Spleen (tissue), 11 donors: ENCODE results near the gene ANO2. TPM values are rescaled to one million over a fixed set of nuclear protein-coding genes. Genes with fewer than 3 reads are reported as not detected.

Experiments used
- DNase-seq: peaks from one replicate; pipeline ENCODE4 v3.0.0-alpha.2; 2020
- H3K27ac ChIP-seq, 8 donors: fragments of 200-600 bp; sonication (generic) in 7 of 8; 1 replicate in 4 of 8; 2 replicates in 4 of 8; pipeline versions ENCODE4 v1.5.0 to v1.8.0; 2016 to 2021; ENCODE audit warnings: inconsistent platforms in 4 of 8, mild to moderate bottlenecking in 4 of 8, moderate library complexity in 1 of 8
- H3K27me3 ChIP-seq, 7 donors: fragments of 200-600 bp; sonication (generic) in 6 of 7; replicated peaks in 1 of 7; 1 replicate in 4 of 7; 2 replicates in 3 of 7; pipeline versions ENCODE4 v1.5.0 to v1.8.0; 2016 to 2021; ENCODE audit warnings: inconsistent platforms in 3 of 7, mild to moderate bottlenecking in 1 of 7
- H3K36me3 ChIP-seq, 6 donors: fragments of 200-600 bp; sonication (generic) in 5 of 6; 1 replicate in 4 of 6; 2 replicates in 2 of 6; pipeline versions ENCODE4 v1.5.0 to v1.8.0; 2016 to 2021; ENCODE audit warnings: inconsistent platforms in 2 of 6
- H3K4me1 ChIP-seq, 6 donors: fragments of 200-600 bp; sonication (generic) in 5 of 6; 1 replicate in 3 of 6; 2 replicates in 3 of 6; pipeline versions ENCODE4 v1.5.0 to v1.8.0; 2016 to 2021; ENCODE audit warnings: inconsistent platforms in 3 of 6
- H3K4me3 ChIP-seq, 8 donors: fragments of 200-600 bp; sonication (generic) in 7 of 8; 1 replicate in 4 of 8; 2 replicates in 4 of 8; pipeline versions ENCODE4 v1.5.0 to v1.8.0; 2016 to 2021; ENCODE audit warnings: inconsistent platforms in 4 of 8, mild to moderate bottlenecking in 4 of 8, moderate library complexity in 2 of 8
- H3K9me3 ChIP-seq, 8 donors: fragments of 200-600 bp; sonication (generic) in 7 of 8; 1 replicate in 4 of 8; 2 replicates in 4 of 8; pipeline versions ENCODE4 v1.5.0 to v1.8.0; 2016 to 2021; ENCODE audit warnings: inconsistent platforms in 4 of 8
- CTCF ChIP-seq, 11 experiments: fragments of 200-600 bp in 7 of 11; fragments of 450-650 bp in 4 of 11; sonication (generic) in 4 of 11; IDR thresholded peaks in 8 of 11; conservative IDR thresholded peaks in 3 of 11; 1 replicate in 7 of 11; 2 replicates in 4 of 11; pipeline versions ENCODE4 v1.4.0 to v1.8.0; 2016 to 2021; ENCODE audit warnings: antibody characterized with exemption in 11 of 11, inconsistent platforms in 4 of 11, mild to moderate bottlenecking in 1 of 11
- POLR2A ChIP-seq, 3 donors: fragments of 450-650 bp; IDR thresholded peaks; one replicate each; pipeline ENCODE4 v1.5.1; 2017; ENCODE audit warnings: antibody characterized with exemption in 3 of 3, mild to moderate bottlenecking in 1 of 3
- POLR2AphosphoS5 ChIP-seq, 3 donors: sonication (generic); formaldehyde crosslinking; IDR thresholded peaks; one replicate each; pipeline ENCODE4 v1.5.1; 2017; ENCODE audit warnings: antibody characterized with exemption in 3 of 3
- WGBS, 5 donors: extraction: QIAGEN DNeasy Blood & Tissue Kit in 3 of 5; methylation state at CpG; one replicate each; pipeline versions ENCODE4 v1.1.5 to v1.1.7; 2013 to 2018; 5-methylcytosine and 5-hydroxymethylcytosine counted together
- intact Hi-C: fragments of 100-400 bp; cut with DNase I; formaldehyde crosslinking; loops from one replicate; pipeline ENCODE4 v1.15.0; 2023; ENCODE audit warnings: low total_unique reads
- polyA plus RNA-seq, 3 donors: library from polyadenylated mRNA; stranded (reverse); fragments of 200-250 nt; gene quantifications; one replicate each; pipeline ENCODE4 v1.2.1, GENCODE V29; 2013
- total RNA-seq, 7 donors: library from RNA; depleted of rRNA in 3 of 7; stranded (reverse); fragments of >200 nt in 3 of 7; fragmentation: NEBNext Ultra II Directional in 4 of 7; extraction: Animal tissue kit (Norgen Biotek cat#: 25700) in 4 of 7; gene quantifications; one replicate each; pipeline versions ENCODE4 v1.1.0 to v1.2.1, GENCODE V29; 2016 to 2021
- donor health status: healthy with polysubstance abuse.
- donor health status: DM: no; HTN: no; CAD: no; lungs with moderate emphysema.
- donor health status: DM: no; HTN: no; CAD: no.
- donor health status: Bipolar disorder and iron deficiency.
- donor health status: healthy.
- donor health status: DM: no; HTN: no; CAD: no.
- donor health status: DM: yes; HTN: yes; CAD: no.

ANO2 gene
- total and polyA plus RNA-seq, 10 donors = 1.1 to 35.1 (median 14.2) TPM

GRCh38 chr12:5631497-5631896 is 313.6 kb downstream of the ANO2 start:
- no peak for DNase-seq
- H3K36me3 ChIP-seq = no peaks in the 10 kb centered on the region
- H3K27ac ChIP-seq = no peak overlapping the region
- 50 to 80% (median 70%) methylated on average over 5 of the region's 5 CpGs for WGBS, 5 donors
- H3K4me1 ChIP-seq = no peaks in the 10 kb centered on the region
- intact Hi-C loops = no loop called here
- TF ChIP-seq POLR2A (IDR thresholded peaks at IDR 0.05) (no peak), CTCF (IDR thresholded peaks at IDR 0.05 in 8 of 11, conservative IDR thresholded peaks at IDR 0.05 in 3 of 11) (no peak), POLR2AphosphoS5 (IDR thresholded peaks at IDR 0.05) (no peak)
- no peak overlapping the region for H3K4me3 ChIP-seq
- H3K9me3 ChIP-seq = no peaks in the 10 kb centered on the region
- H3K27me3 ChIP-seq = peaks cover 0 to 8% (median 0%) of the 10 kb centered on the region in 7 donors

DNA sequence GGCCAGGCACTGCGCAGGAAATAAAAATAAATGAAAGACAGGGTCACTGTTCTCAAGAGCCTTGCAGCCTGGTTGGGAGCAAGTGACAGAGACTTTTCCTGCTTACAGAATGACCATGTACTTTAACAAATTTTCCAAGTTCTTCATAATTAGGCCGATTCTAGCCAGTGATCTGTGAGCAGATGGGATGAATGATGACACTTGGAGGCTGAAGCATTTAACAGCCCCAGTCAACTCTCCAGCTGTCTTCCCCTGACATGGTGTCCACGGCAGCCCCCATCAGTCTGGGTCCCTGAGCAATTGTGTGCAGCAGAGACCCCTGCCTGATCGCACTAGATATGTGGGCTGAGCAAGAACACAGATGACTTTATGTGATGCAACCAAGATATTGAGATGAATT is 314.3 kb downstream of the ANO2 start:
- intact Hi-C loops = no loop called here
- no peak for DNase-seq

GRCh38 chr12:5628501-5628900 is 316.6 kb downstream of the ANO2 start:
- no peak overlapping the region for H3K4me3 ChIP-seq
- intact Hi-C loops = no loop called here
- 95 to 99% (median 98%) methylated on average over 8 of the region's 8 CpGs for WGBS, 5 donors
- TF ChIP-seq POLR2AphosphoS5 (IDR thresholded peaks at IDR 0.05) (no peak), POLR2A (IDR thresholded peaks at IDR 0.05) (no peak), CTCF (IDR thresholded peaks at IDR 0.05 in 8 of 11, conservative IDR thresholded peaks at IDR 0.05 in 3 of 11) (no peak)
- no peaks in the 10 kb centered on the region for H3K27me3 ChIP-seq
- H3K4me1 ChIP-seq = peaks cover 0 to 8% (median 0%) of the 10 kb centered on the region in 6 donors
- no peaks in the 10 kb centered on the region for H3K9me3 ChIP-seq
- DNase-seq = no peak
- H3K36me3 ChIP-seq = no peaks in the 10 kb centered on the region
- no peak overlapping the region for H3K27ac ChIP-seq

More for the DNA sequence above, 314.3 kb downstream of the ANO2 start:
- H3K4me1 ChIP-seq = no peaks in the 10 kb centered on the region
- peaks cover 0 to 7% (median 0%) of the 10 kb centered on the region in 7 donors for H3K27me3 ChIP-seq
- 84 to 93% (median 85%) methylated on average over 4 of the region's 4 CpGs for WGBS, 5 donors
- H3K9me3 ChIP-seq = no peaks in the 10 kb centered on the region
- no peaks in the 10 kb centered on the region for H3K36me3 ChIP-seq
- no peak overlapping the region for H3K4me3 ChIP-seq
- H3K27ac ChIP-seq = no peak overlapping the region
- TF ChIP-seq POLR2AphosphoS5 (IDR thresholded peaks at IDR 0.05) = no peak
- no peak for TF ChIP-seq POLR2A (IDR thresholded peaks at IDR 0.05)
- no peak for TF ChIP-seq CTCF (IDR thresholded peaks at IDR 0.05 in 8 of 11, conservative IDR thresholded peaks at IDR 0.05 in 3 of 11)

DNA sequence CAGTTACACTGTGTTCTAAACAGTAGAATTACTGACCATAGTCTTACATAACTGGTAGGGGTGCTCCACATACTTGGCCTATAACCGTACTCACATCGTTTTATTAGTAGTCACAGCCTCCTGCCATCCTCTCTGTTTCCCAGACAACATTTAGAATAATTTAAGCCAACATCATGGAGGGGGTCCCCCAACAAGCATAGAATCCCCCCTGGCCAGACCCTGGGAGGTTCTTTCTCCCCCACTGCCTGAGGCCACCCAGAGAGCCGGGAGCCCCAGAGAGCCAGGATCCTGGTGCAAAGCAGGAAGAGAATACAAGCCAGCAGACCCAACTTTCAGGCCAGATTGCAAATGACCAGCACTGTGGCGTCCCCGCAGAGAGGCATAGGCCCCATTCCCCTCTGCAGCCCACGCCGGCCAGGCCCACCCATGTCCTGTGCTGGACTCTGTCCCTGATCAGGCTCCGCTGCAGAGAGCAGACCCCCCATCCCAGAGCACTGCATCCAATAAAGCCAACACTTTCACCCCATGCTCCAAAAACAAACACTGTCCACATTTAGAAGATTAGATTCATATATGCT is 317.9 kb downstream of the ANO2 start:
- Histone ChIP-seq H3K9me3 (no peaks in the 10 kb centered on the region), H3K27ac (no peak overlapping the region), H3K36me3 (no peaks in the 10 kb centered on the region), H3K4me3 (no peak overlapping the region), H3K4me1 (peaks cover 0 to 8% (median 0%) of the 10 kb centered on the region in 6 donors), H3K27me3 (peaks cover 0 to 3% (median 0%) of the 10 kb centered on the region in 7 donors)
- DNase-seq = no peak
- TF ChIP-seq CTCF (IDR thresholded peaks at IDR 0.05 in 8 of 11, conservative IDR thresholded peaks at IDR 0.05 in 3 of 11) (no peak), POLR2A (IDR thresholded peaks at IDR 0.05) (no peak), POLR2AphosphoS5 (IDR thresholded peaks at IDR 0.05) (no peak)
- intact Hi-C loops = no loop called here
- 76 to 93% (median 88%) methylated on average over 8 of the region's 8 CpGs for WGBS, 5 donors
